Stimulated activated CD8-positive, alpha-beta memory T cell treated with anti-CD3 and anti-CD28 coated beads, Interleukin-15, amount 100 ng/mL, for 1 hour (primary cell): ENCODE results near the gene ATP10B.

ENCODE experiments used
- DNase-seq: peaks from one replicate; pipeline ENCODE4 v3.0.0-alpha.2; 2020; ENCODE audit warnings: low read depth

ATP10B gene

GRCh38 chr5:160555581-160555970 is 296.4 kb downstream of the ATP10B start:
- DNase-seq = no peak

- DNase-seq = no peak
These were observed 301.9 kb downstream of the ATP10B start for GRCh38 chr5:160550075-160550474.

- no peak for DNase-seq
These were observed 302.9 kb downstream of the ATP10B start for GRCh38 chr5:160548949-160549645.

GRCh38 chr5:160547872-160548271 is 304.1 kb downstream of the ATP10B start:
- no peak for DNase-seq

- no peak for DNase-seq
These were observed 304.9 kb downstream of the ATP10B start for GRCh38 chr5:160547061-160547460.

GRCh38 chr5:160545832-160546231 is 306.2 kb downstream of the ATP10B start:
- no peak for DNase-seq

GRCh38 chr5:160543395-160543794 is 308.6 kb downstream of the ATP10B start:
- no peak for DNase-seq

GRCh38 chr5:160542840-160543239 is 309.2 kb downstream of the ATP10B start:
- DNase-seq = no peak

- no peak for DNase-seq
These were observed 309.7 kb downstream of the ATP10B start for GRCh38 chr5:160542281-160542680.

GRCh38 chr5:160539431-160539830 is 312.6 kb downstream of the ATP10B start:
- DNase-seq = no peak

GRCh38 chr5:160537940-160538339 is 314.1 kb downstream of the ATP10B start:
- DNase-seq = no peak

GRCh38 chr5:160537116-160537515 is 314.9 kb downstream of the ATP10B start:
- DNase-seq = no peak

GRCh38 chr5:160534914-160535313 is 317.1 kb downstream of the ATP10B start:
- no peak for DNase-seq

- no peak for DNase-seq
These were observed 317.9 kb downstream of the ATP10B start for GRCh38 chr5:160534125-160534524.

GRCh38 chr5:160525471-160526261 is 326.3 kb downstream of the ATP10B start:
- no peak for DNase-seq

- no peak for DNase-seq
These were observed 327.2 kb downstream of the ATP10B start for GRCh38 chr5:160524827-160525226.

- no peak for DNase-seq
These were observed 328.4 kb downstream of the ATP10B start for GRCh38 chr5:160523502-160524163.

GRCh38 chr5:160521392-160521663 is 330.7 kb downstream of the ATP10B start:
- DNase-seq = no peak

- no peak for DNase-seq
These were observed 331.2 kb downstream of the ATP10B start for GRCh38 chr5:160520609-160521391.

- no peak for DNase-seq
These were observed 335.1 kb downstream of the ATP10B start for GRCh38 chr5:160516696-160517530.

- no peak for DNase-seq
These were observed 337.1 kb downstream of the ATP10B start for GRCh38 chr5:160514866-160515265.

GRCh38 chr5:160514191-160514590 is 337.8 kb downstream of the ATP10B start:
- DNase-seq = no peak
